SHP77 treated with DMSO at 0.1 percent for 48 hours (cell line): ENCODE results near the gene ARHGAP26.

Source experiments
- DNase-seq: peaks from one replicate; lab custom pipeline; 2025; lab: John Stamatoyannopoulos, UW

The ARHGAP26 gene

GRCh38 chr5:142783601-142784341 is 13.6 kb downstream of the ARHGAP26 start:
- no peak for DNase-seq

- no peak for DNase-seq
Measured at GRCh38 chr5:142784401-142784955, 14.3 kb downstream of the ARHGAP26 start.

- DNase-seq = no peak
Measured at GRCh38 chr5:142785206-142785605, 15.0 kb downstream of the ARHGAP26 start.

GRCh38 chr5:142789206-142789605 is 19.0 kb downstream of the ARHGAP26 start:
- no peak for DNase-seq

- DNase-seq = no peak
Measured at GRCh38 chr5:142792012-142792864, 22.1 kb downstream of the ARHGAP26 start.

- no peak for DNase-seq
Measured at GRCh38 chr5:142792865-142793232, 22.7 kb downstream of the ARHGAP26 start.

GRCh38 chr5:142794537-142794936 is 24.4 kb downstream of the ARHGAP26 start:
- no peak for DNase-seq

- DNase-seq = no peak
Measured at GRCh38 chr5:142795251-142795650, 25.1 kb downstream of the ARHGAP26 start.

GRCh38 chr5:142796492-142797109 is 26.4 kb downstream of the ARHGAP26 start:
- no peak for DNase-seq

- DNase-seq = no peak
Measured at GRCh38 chr5:142797420-142797819, 27.2 kb downstream of the ARHGAP26 start.

GRCh38 chr5:142798099-142798770 is 28.1 kb downstream of the ARHGAP26 start:
- no peak for DNase-seq

- no peak for DNase-seq
Measured at GRCh38 chr5:142800776-142801494, 30.8 kb downstream of the ARHGAP26 start.

GRCh38 chr5:142801495-142801871 is 31.3 kb downstream of the ARHGAP26 start:
- DNase-seq = no peak

GRCh38 chr5:142803428-142804125 is 33.4 kb downstream of the ARHGAP26 start:
- no peak for DNase-seq

- DNase-seq = no peak
Measured at GRCh38 chr5:142805339-142805738, 35.2 kb downstream of the ARHGAP26 start.

- no peak for DNase-seq
Measured at GRCh38 chr5:142806841-142807267, 36.7 kb downstream of the ARHGAP26 start.

- no peak for DNase-seq
Measured at GRCh38 chr5:142807372-142807911, 37.3 kb downstream of the ARHGAP26 start.

GRCh38 chr5:142808878-142809598 is 38.9 kb downstream of the ARHGAP26 start:
- DNase-seq = no peak

GRCh38 chr5:142810081-142810480 is 39.9 kb downstream of the ARHGAP26 start:
- no peak for DNase-seq
